Measurements from ENCODE around the gene YPEL2. TPM values are rescaled to one million over a fixed set of nuclear protein-coding genes. Genes with fewer than 3 reads are reported as not detected.

The YPEL2 gene
- total and polyA plus RNA-seq, 2 experiments from 2014 or later: 20.2 to 26.0 TPM

DNA sequence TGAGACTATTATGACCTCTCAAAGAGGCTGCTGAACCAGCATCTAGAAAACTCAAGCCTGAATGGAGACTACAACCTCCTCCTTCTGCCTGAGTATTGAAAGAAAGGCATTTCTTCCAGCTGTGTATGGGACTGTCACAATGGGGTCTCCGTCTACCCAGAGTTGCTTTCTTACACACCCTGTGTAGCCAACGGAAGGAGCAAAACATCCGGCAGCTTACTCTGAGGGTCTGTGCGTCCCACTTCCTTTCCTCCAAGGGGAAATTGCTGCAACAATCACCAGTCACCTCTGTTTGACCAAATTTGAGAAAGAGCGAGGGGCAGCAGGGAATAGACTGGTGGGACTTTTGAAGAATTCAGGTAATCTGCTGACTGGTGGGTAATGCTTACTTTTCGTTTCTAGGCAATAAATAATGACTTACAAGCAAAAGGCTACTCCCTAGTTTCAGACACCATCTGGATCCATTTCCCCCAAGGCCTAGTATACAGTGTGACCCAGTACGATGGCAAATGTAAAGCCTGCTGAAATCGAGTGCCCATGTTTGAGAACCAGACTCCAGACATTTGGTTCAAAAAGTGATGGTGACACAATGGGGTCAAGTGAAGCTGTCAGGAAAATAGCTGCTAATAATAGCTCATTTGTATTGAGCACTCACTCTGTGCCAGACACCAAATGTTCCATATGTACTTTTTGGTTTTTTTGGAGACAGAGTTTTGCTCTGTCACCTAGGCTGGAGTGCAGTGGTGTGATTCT, 81.7 kb downstream of the YPEL2 start:
- 79% methylated on average over 8 of the region's 8 CpGs for WGBS (ENCODE audit: low lambda C conversion rate, missing lambda C conversion rate)
- no peak overlapping the region for H3K4me3 ChIP-seq
- TF ChIP-seq EZH2phosphoT487 (IDR thresholded peaks at IDR 0.05; ENCODE audit: low read depth, severe bottlenecking, unreplicated experiment) (no peak), EZH2 (IDR thresholded peaks at IDR 0.05; ENCODE audit: borderline replicate concordance) (no peak)
- TF ChIP-seq, protein P1, sequence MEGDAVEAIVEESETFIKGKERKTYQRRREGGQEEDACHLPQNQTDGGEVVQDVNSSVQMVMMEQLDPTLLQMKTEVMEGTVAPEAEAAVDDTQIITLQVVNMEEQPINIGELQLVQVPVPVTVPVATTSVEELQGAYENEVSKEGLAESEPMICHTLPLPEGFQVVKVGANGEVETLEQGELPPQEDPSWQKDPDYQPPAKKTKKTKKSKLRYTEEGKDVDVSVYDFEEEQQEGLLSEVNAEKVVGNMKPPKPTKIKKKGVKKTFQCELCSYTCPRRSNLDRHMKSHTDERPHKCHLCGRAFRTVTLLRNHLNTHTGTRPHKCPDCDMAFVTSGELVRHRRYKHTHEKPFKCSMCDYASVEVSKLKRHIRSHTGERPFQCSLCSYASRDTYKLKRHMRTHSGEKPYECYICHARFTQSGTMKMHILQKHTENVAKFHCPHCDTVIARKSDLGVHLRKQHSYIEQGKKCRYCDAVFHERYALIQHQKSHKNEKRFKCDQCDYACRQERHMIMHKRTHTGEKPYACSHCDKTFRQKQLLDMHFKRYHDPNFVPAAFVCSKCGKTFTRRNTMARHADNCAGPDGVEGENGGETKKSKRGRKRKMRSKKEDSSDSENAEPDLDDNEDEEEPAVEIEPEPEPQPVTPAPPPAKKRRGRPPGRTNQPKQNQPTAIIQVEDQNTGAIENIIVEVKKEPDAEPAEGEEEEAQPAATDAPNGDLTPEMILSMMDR (IDR thresholded peaks at IDR 0.05; ENCODE audit: poor library complexity): no peak
- no peaks in the 10 kb centered on the region for H3K4me1 ChIP-seq (ENCODE audit: insufficient read depth)
- no peak for DNase-seq (ENCODE audit: low spot score)
- H3K27ac ChIP-seq: no peak overlapping the region
- no peaks in the 10 kb centered on the region for H3K36me3 ChIP-seq (replicated peaks; ENCODE audit: insufficient read depth, low read depth)
- H3K9me3 ChIP-seq (ENCODE audit: low read depth): no peaks in the 10 kb centered on the region
- no peaks in the 10 kb centered on the region for H4K20me1 ChIP-seq (ENCODE audit: insufficient read depth, poor library complexity, severe bottlenecking)
- H2AFZ ChIP-seq: no peak overlapping the region
- H3K27me3 ChIP-seq: no peaks in the 10 kb centered on the region
- H3K4me2 ChIP-seq: no peak overlapping the region
- no peaks in the 10 kb centered on the region for H3K9me2 ChIP-seq (replicated peaks; ENCODE audit: insufficient read depth)
- H3K79me2 ChIP-seq: no peaks in the 10 kb centered on the region

DNA sequence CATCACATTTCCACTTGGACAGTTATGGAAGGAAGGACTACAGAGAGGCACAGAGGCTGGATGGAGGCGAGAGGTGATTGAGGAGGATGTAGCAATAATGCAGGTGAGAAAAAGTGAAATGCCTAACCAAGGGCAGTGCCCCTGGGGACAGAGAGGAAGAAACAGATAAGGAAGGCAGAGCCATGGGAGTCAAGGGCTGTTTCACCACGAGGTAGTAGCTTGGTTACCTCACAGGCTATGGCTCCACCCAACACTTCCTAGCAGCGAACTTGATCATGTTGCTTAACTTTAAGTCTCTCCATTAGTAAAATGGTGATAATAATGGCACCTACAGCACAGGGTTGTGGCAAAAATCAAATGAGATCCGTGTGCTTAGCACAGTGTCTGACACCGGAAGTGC, 83.9 kb downstream of the YPEL2 start:
- H2AFZ ChIP-seq: no peak overlapping the region

DNA sequence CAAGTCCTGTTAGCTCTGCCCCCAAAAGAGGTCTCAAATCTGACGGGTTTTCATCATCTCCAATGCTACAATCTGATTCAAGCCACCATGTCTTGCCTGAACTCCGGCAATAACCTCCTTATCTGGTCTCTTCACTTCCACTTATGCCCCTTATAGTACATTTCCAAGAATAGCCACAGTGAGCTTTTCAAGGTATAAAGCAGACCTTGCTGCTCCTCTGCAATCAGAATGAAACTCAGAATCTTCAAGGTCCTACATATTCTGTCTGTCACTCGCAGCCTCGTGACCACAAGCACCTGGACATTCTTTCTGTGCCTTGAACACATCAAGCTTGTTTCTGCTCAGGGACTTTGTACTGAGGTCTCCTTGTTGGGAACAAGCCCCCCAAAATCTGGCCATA, 84.7 kb downstream of the YPEL2 start:
- H3K79me2 ChIP-seq: no peaks in the 10 kb centered on the region

More for the DNA sequence above, 83.9 kb downstream of the YPEL2 start:
- H3K4me3 ChIP-seq: no peak overlapping the region
- H4K20me1 ChIP-seq (ENCODE audit: insufficient read depth, poor library complexity, severe bottlenecking): no peaks in the 10 kb centered on the region
- no peak overlapping the region for H3K4me2 ChIP-seq
- H3K27me3 ChIP-seq: no peaks in the 10 kb centered on the region
- peak; percentile 33 for DNase-seq (ENCODE audit: low spot score)
- H3K9me3 ChIP-seq (ENCODE audit: low read depth): no peaks in the 10 kb centered on the region
- H3K27ac ChIP-seq: no peak overlapping the region
- H3K79me2 ChIP-seq: no peaks in the 10 kb centered on the region
- TF ChIP-seq EZH2phosphoT487 (IDR thresholded peaks at IDR 0.05; ENCODE audit: low read depth, severe bottlenecking, unreplicated experiment): no peak
- TF ChIP-seq, protein P1 (IDR thresholded peaks at IDR 0.05; ENCODE audit: poor library complexity): no peak
- no peak for TF ChIP-seq EZH2 (IDR thresholded peaks at IDR 0.05; ENCODE audit: borderline replicate concordance)
- no peaks in the 10 kb centered on the region for H3K9me2 ChIP-seq (replicated peaks; ENCODE audit: insufficient read depth)
- 78% methylated on average over 5 of the region's 5 CpGs for WGBS (ENCODE audit: low lambda C conversion rate, missing lambda C conversion rate)
- H3K36me3 ChIP-seq (replicated peaks; ENCODE audit: insufficient read depth, low read depth): no peaks in the 10 kb centered on the region
- no peaks in the 10 kb centered on the region for H3K4me1 ChIP-seq (ENCODE audit: insufficient read depth)

More for the DNA sequence above, 84.7 kb downstream of the YPEL2 start:
- TF ChIP-seq, protein P1 (IDR thresholded peaks at IDR 0.05; ENCODE audit: poor library complexity): no peak
- TF ChIP-seq EZH2phosphoT487 (IDR thresholded peaks at IDR 0.05; ENCODE audit: low read depth, severe bottlenecking, unreplicated experiment) (no peak), EZH2 (IDR thresholded peaks at IDR 0.05; ENCODE audit: borderline replicate concordance) (no peak)
- H3K4me3 ChIP-seq: no peak overlapping the region
- no peaks in the 10 kb centered on the region for H3K9me2 ChIP-seq (replicated peaks; ENCODE audit: insufficient read depth)
- no peaks in the 10 kb centered on the region for H3K36me3 ChIP-seq (replicated peaks; ENCODE audit: insufficient read depth, low read depth)
- no peak overlapping the region for H3K4me2 ChIP-seq
- H3K27me3 ChIP-seq: no peaks in the 10 kb centered on the region
- no peaks in the 10 kb centered on the region for H3K9me3 ChIP-seq (ENCODE audit: low read depth)
- no peaks in the 10 kb centered on the region for H4K20me1 ChIP-seq (ENCODE audit: insufficient read depth, poor library complexity, severe bottlenecking)
- H3K4me1 ChIP-seq (ENCODE audit: insufficient read depth): peaks cover 1% of the 10 kb centered on the region
- no peak overlapping the region for H2AFZ ChIP-seq
- 80% methylated on average over 4 of the region's 4 CpGs for WGBS (ENCODE audit: low lambda C conversion rate, missing lambda C conversion rate)
- no peak for DNase-seq (ENCODE audit: low spot score)
- no peak overlapping the region for H3K27ac ChIP-seq

All from hepatocyte (in vitro differentiated cells).